Neural cell (in vitro differentiated cells): ENCODE data around the gene M1AP.

Experiments used
- EP300 ChIP-seq: fragments of 450-650 bp; conservative IDR thresholded peaks from 2 replicates; pipeline ENCODE4 v1.6.1; 2014; ENCODE audit warnings: antibody characterized with exemption, mild to moderate bottlenecking, moderate library complexity; ENCODE audit not compliant: poor library complexity, severe bottlenecking
- EZH2 ChIP-seq: fragments of 200-600, 300-800 bp; shearing (Covaris generic), sonication (generic); IDR thresholded peaks from 2 replicates; pipeline ENCODE4 v1.6.1; 2014; ENCODE audit warnings: antibody characterized with exemption, low read length, borderline replicate concordance, mild to moderate bottlenecking; ENCODE audit not compliant: insufficient read depth, poor library complexity, severe bottlenecking
- MXI1 ChIP-seq: fragments of 450-650 bp; conservative IDR thresholded peaks from 2 replicates; pipeline ENCODE4 v1.6.1; 2014; ENCODE audit warnings: antibody characterized with exemption, mild to moderate bottlenecking; ENCODE audit not compliant: poor library complexity, severe bottlenecking
- POLR2AphosphoS5 ChIP-seq: IDR thresholded peaks from 2 replicates; pipeline ENCODE4 v1.6.1; 2012
- RAD21 ChIP-seq: fragments of 450-650 bp; conservative IDR thresholded peaks from 2 replicates; pipeline ENCODE4 v1.6.1; 2014; ENCODE audit warnings: antibody characterized with exemption, mild to moderate bottlenecking, moderate library complexity
- SMC3 ChIP-seq: fragments of 450-650 bp; conservative IDR thresholded peaks from 2 replicates; pipeline ENCODE4 v1.6.1; 2014; ENCODE audit warnings: antibody characterized with exemption, mild to moderate bottlenecking, moderate library complexity; ENCODE audit not compliant: poor library complexity
- TAF1 ChIP-seq: IDR thresholded peaks from 2 replicates; pipeline ENCODE4 v1.6.1; 2012; ENCODE audit warnings: low read depth
- TF ChIP-seq, protein P1 (sequence below): fragments of 450-650 bp; IDR thresholded peaks from 2 replicates; pipeline ENCODE4 v1.5.1; 2014; ENCODE audit warnings: antibody characterized with exemption, mild to moderate bottlenecking, moderate library complexity; ENCODE audit not compliant: poor library complexity, severe bottlenecking
- TF ChIP-seq, protein P2 (sequence below): IDR thresholded peaks from 2 replicates; pipeline ENCODE4 v1.6.1; 2012; ENCODE audit warnings: borderline replicate concordance

DNA sequence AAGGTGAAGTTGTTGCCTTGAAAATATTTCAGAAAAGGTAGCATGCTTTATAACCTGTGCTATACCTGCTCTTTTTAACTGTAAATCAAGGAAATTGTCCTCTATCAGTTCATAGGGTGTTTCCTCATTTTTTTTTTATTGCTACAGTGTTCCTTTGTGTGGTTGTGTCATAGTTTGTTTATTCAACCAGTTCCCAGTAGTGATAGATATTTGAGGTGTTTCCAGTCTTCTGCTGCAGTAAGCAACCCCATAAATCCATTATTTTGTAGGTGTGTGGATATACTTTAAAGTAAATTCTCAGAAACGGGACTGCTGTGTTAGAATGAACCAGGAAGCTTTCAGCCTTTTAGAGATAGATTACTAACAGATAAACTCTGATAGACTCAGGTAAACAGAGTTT is 45.5 kb upstream of the M1AP start:
- TF ChIP-seq TAF1 (no peak), MXI1 (no peak), EP300 (no peak), RAD21 (no peak), SMC3 (no peak), POLR2AphosphoS5 (no peak), EZH2 (no peak)
- TF ChIP-seq, protein P1, sequence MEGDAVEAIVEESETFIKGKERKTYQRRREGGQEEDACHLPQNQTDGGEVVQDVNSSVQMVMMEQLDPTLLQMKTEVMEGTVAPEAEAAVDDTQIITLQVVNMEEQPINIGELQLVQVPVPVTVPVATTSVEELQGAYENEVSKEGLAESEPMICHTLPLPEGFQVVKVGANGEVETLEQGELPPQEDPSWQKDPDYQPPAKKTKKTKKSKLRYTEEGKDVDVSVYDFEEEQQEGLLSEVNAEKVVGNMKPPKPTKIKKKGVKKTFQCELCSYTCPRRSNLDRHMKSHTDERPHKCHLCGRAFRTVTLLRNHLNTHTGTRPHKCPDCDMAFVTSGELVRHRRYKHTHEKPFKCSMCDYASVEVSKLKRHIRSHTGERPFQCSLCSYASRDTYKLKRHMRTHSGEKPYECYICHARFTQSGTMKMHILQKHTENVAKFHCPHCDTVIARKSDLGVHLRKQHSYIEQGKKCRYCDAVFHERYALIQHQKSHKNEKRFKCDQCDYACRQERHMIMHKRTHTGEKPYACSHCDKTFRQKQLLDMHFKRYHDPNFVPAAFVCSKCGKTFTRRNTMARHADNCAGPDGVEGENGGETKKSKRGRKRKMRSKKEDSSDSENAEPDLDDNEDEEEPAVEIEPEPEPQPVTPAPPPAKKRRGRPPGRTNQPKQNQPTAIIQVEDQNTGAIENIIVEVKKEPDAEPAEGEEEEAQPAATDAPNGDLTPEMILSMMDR, result no peak
- TF ChIP-seq, protein P2, sequence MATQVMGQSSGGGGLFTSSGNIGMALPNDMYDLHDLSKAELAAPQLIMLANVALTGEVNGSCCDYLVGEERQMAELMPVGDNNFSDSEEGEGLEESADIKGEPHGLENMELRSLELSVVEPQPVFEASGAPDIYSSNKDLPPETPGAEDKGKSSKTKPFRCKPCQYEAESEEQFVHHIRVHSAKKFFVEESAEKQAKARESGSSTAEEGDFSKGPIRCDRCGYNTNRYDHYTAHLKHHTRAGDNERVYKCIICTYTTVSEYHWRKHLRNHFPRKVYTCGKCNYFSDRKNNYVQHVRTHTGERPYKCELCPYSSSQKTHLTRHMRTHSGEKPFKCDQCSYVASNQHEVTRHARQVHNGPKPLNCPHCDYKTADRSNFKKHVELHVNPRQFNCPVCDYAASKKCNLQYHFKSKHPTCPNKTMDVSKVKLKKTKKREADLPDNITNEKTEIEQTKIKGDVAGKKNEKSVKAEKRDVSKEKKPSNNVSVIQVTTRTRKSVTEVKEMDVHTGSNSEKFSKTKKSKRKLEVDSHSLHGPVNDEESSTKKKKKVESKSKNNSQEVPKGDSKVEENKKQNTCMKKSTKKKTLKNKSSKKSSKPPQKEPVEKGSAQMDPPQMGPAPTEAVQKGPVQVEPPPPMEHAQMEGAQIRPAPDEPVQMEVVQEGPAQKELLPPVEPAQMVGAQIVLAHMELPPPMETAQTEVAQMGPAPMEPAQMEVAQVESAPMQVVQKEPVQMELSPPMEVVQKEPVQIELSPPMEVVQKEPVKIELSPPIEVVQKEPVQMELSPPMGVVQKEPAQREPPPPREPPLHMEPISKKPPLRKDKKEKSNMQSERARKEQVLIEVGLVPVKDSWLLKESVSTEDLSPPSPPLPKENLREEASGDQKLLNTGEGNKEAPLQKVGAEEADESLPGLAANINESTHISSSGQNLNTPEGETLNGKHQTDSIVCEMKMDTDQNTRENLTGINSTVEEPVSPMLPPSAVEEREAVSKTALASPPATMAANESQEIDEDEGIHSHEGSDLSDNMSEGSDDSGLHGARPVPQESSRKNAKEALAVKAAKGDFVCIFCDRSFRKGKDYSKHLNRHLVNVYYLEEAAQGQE, result no peak
